ENCODE measurements around the gene CABYR. TPM values are rescaled to one million over a fixed set of nuclear protein-coding genes. Genes with fewer than 3 reads are reported as not detected.

The CABYR gene
- total RNA-seq, 1 experiment from 2014 or later = 19.3 TPM

DNA sequence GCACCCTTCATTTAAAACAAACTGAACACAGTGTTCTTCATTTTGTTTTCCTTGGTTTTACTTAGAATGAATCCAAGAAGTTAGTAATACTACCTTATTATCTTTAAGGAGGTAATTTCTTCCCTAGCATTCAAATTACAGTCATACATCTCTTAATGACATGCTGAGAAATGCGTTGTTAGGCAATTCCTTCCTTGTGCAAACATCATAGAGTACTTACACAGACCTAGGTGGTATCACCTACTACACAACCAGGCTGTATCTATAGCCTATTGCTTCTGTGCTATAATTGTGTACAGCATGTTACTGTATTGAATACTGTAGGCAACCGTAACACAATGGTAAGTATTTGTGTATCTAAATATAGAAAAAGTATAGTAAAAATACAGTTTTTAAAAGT lies 8.4 kb upstream of the CABYR start:
- ATAC-seq (no peak), DNase-seq (ENCODE audit: low spot score) (no peak)
- Mint-ChIP-seq H3K4me1 (no peaks in the 10 kb centered on the region), H3K36me3 (peaks cover 29% of the 10 kb centered on the region), H3K27ac (no peak overlapping the region), H3K4me3 (no peak overlapping the region), H3K27me3 (ENCODE audit: low read depth) (no peaks in the 10 kb centered on the region), H3K9me3 (no peaks in the 10 kb centered on the region)
- CTCF ChIA-PET = no interaction called here
- TF ChIP-seq, protein P1, sequence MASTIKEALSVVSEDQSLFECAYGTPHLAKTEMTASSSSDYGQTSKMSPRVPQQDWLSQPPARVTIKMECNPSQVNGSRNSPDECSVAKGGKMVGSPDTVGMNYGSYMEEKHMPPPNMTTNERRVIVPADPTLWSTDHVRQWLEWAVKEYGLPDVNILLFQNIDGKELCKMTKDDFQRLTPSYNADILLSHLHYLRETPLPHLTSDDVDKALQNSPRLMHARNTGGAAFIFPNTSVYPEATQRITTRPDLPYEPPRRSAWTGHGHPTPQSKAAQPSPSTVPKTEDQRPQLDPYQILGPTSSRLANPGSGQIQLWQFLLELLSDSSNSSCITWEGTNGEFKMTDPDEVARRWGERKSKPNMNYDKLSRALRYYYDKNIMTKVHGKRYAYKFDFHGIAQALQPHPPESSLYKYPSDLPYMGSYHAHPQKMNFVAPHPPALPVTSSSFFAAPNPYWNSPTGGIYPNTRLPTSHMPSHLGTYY (CRISPR knock-in tag; IDR thresholded peaks at IDR 0.05) = no peak
- no peak for TF ChIP-seq SMAD4 (CRISPR knock-in tag; IDR thresholded peaks at IDR 0.05)
- no peak for TF ChIP-seq GTF2I (CRISPR knock-in tag; conservative IDR thresholded peaks at IDR 0.05)
- TF ChIP-seq, protein P2, sequence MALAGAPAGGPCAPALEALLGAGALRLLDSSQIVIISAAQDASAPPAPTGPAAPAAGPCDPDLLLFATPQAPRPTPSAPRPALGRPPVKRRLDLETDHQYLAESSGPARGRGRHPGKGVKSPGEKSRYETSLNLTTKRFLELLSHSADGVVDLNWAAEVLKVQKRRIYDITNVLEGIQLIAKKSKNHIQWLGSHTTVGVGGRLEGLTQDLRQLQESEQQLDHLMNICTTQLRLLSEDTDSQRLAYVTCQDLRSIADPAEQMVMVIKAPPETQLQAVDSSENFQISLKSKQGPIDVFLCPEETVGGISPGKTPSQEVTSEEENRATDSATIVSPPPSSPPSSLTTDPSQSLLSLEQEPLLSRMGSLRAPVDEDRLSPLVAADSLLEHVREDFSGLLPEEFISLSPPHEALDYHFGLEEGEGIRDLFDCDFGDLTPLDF (CRISPR knock-in tag; IDR thresholded peaks at IDR 0.05) = no peak
- no peak for TF ChIP-seq TP53 (CRISPR knock-in tag; IDR thresholded peaks at IDR 0.05)
- TF ChIP-seq GRHL2 (CRISPR knock-in tag; IDR thresholded peaks at IDR 0.05; ENCODE audit: insufficient replicate concordance, severe bottlenecking) = no peak
- POLR2A ChIA-PET = no interaction called here

DNA sequence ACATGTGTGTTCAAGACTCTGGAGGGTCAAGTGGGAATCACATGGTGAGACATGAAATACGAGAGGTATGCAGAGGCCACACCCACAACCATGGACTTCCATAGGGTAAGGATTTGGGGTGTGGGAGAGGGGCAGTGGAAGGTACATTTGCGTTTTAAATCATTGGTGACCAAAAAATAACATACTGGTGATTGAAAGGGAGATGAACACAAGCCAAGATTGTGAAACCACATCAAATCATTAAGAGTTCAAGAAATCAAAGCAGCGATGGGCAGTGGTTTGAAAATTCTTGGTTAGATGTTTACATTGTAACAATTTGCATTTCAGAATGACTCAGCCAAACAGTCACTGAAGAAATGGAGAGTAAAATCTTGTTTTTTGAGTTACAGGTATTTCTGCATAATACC lies 1.9 kb upstream of the CABYR start:
- CTCF ChIA-PET = interaction anchor here (1.2 kb wide), 1 partner anchor 40 kb away, joined by 4 read pairs; no protein-coding TSS in a partner anchor
- DNase-seq (ENCODE audit: low spot score) (no peak), ATAC-seq (peak; percentile 17)
- peaks cover 5% of the 10 kb centered on the region for H3K9me3 Mint-ChIP-seq
- peaks cover 8% of the 10 kb centered on the region for H3K36me3 Mint-ChIP-seq
- no peak for TF ChIP-seq TEAD1 (CRISPR knock-in tag; IDR thresholded peaks at IDR 0.05)
- TF ChIP-seq, protein P3, sequence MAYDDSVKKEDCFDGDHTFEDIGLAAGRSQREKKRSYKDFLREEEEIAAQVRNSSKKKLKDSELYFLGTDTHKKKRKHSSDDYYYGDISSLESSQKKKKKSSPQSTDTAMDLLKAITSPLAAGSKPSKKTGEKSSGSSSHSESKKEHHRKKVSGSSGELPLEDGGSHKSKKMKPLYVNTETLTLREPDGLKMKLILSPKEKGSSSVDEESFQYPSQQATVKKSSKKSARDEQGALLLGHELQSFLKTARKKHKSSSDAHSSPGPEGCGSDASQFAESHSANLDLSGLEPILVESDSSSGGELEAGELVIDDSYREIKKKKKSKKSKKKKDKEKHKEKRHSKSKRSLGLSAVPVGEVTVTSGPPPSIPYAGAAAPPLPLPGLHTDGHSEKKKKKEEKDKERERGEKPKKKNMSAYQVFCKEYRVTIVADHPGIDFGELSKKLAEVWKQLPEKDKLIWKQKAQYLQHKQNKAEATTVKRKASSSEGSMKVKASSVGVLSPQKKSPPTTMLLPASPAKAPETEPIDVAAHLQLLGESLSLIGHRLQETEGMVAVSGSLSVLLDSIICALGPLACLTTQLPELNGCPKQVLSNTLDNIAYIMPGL (CRISPR knock-in tag; IDR thresholded peaks at IDR 0.05) = no peak
- no peak for TF ChIP-seq TEAD4 (CRISPR knock-in tag; IDR thresholded peaks at IDR 0.05)
- no peak for TF ChIP-seq PRRX2 (CRISPR knock-in tag; IDR thresholded peaks at IDR 0.05)
- TF ChIP-seq, protein P1 (CRISPR knock-in tag; IDR thresholded peaks at IDR 0.05) = no peak
- peak; percentile 21; the same call in 1 of the 2 replicates for TF ChIP-seq FOXK1 (CRISPR knock-in tag; IDR thresholded peaks at IDR 0.05)
- TF ChIP-seq, protein P4, sequence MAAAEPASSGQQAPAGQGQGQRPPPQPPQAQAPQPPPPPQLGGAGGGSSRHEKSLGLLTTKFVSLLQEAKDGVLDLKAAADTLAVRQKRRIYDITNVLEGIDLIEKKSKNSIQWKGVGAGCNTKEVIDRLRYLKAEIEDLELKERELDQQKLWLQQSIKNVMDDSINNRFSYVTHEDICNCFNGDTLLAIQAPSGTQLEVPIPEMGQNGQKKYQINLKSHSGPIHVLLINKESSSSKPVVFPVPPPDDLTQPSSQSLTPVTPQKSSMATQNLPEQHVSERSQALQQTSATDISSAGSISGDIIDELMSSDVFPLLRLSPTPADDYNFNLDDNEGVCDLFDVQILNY (CRISPR knock-in tag; IDR thresholded peaks at IDR 0.05) = no peak
- no peak for TF ChIP-seq CREM (CRISPR knock-in tag; IDR thresholded peaks at IDR 0.05)
- POLR2A ChIA-PET = no interaction called here
- H3K27me3 Mint-ChIP-seq (ENCODE audit: low read depth) = no peaks in the 10 kb centered on the region
- no peak overlapping the region for H3K4me3 Mint-ChIP-seq
- H3K4me1 Mint-ChIP-seq = peaks cover 34% of the 10 kb centered on the region
- peak overlapping the region; percentile 72 for H3K27ac Mint-ChIP-seq

DNA sequence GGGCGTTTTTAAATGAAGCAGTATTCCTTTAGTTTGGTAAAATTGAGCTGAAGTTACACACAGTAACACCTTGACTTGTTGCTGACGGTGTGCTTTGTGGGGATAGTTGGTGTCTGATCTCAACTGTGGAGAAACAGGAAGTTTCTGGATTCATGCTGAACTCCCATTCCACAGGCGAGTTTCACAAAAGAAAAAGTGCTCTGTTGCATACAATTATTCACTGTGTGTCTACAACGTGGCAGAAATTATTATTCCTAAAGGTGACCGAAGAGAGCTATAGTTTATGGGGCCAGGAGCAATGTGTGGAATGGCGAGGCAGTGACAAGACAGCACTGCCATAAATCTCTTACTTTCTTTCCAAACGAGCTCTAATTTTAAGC lies 463 bp upstream of the CABYR start:
- peak; percentile 9 for ATAC-seq
- H3K27me3 Mint-ChIP-seq (ENCODE audit: low read depth) = no peaks in the 10 kb centered on the region
- POLR2A ChIA-PET = interaction anchor here (0.6 to 1.7 kb wide), 8 partner anchors 9 to 288 kb away, joined by 3 to 8 read pairs (median 5); partner anchors contain the start of genes IMPACT and TTC39C

More for the DNA sequence above, 463 bp upstream of the CABYR start:
- TF ChIP-seq, protein P5, sequence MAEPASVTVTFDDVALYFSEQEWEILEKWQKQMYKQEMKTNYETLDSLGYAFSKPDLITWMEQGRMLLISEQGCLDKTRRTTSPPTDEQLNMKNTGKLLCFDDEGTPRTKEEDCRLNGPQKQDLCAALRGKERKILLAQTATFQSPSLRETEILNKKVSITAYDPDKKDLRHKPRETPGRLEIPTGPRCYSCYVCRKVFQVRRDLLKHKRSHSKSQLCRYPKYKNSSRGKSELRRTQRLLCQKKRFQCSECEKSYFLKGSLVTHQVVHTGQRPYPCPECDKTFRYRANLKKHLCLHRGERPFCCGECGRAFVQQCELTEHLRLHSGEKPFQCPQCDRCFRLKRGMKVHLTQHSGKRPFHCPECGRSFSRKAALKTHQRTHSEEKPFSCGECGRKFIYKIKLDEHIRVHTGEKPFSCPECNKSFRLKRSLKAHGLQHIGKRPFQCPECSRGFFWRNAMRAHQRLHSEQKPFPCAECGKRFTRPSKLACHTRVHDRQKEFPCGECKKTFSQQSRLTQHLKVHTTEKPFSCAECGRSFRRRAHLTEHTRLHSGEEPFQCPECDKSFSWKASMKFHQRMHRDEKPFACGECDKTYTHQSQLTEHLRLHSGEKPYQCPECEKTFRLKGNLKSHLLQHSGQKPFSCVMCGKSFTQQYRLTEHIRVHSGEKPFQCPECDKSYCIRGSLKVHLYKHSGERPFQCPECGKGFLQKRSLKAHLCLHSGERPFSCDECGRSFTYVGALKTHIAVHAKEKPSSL (CRISPR knock-in tag; conservative IDR thresholded peaks at IDR 0.05) = no peak
- TF ChIP-seq PRRX2 (CRISPR knock-in tag; IDR thresholded peaks at IDR 0.05) (no peak), MYBL2 (CRISPR knock-in tag; IDR thresholded peaks at IDR 0.05) (0 out of 2 replicates have a peak, but pooled peaks have one; percentile 18), ELF4 (CRISPR knock-in tag; IDR thresholded peaks at IDR 0.05; ENCODE audit: low read depth) (no peak)
- Mint-ChIP-seq H3K4me3 (peak overlapping the region; percentile 79), H3K36me3 (peaks cover 4% of the 10 kb centered on the region), H3K27ac (peak overlapping the region; percentile 98), H3K9me3 (peaks cover 5% of the 10 kb centered on the region), H3K4me1 (peaks cover 34% of the 10 kb centered on the region)
- DNase-seq (ENCODE audit: low spot score) = no peak
- CTCF ChIA-PET = interaction anchor here (0.6 to 2.0 kb wide), 7 partner anchors 11 to 351 kb away, joined by 3 to 20 read pairs (median 4); no protein-coding TSS in a partner anchor
